ENCODE results near the gene GRK5.

The GRK5 gene

DNA sequence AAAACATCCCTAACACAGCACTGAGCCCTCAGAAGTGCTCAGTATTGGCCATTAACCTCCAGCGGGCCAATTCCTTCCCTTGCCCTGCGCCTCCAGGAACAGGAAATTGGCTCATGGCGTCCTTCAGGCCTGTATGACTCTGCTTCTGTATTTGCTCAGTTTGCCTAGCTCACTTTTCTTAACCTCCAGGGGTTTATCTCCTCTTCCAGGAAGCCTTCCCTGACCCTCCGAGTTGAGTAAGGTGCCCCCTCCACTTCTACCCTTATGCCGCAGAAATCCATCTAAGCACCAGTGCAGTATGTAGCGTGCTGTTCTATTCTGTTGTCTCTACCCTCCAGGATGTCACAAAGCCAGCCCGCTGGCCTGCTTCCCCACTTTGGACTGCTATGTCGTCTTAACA is 40.8 kb upstream of the GRK5 start:
- DNase-seq (ENCODE audit: low read depth) = peak; percentile 53
- H3K4me3 ChIP-seq (ENCODE audit: low read depth, low read length) = peak overlapping the region; percentile 64
- TF ChIP-seq, protein P1, sequence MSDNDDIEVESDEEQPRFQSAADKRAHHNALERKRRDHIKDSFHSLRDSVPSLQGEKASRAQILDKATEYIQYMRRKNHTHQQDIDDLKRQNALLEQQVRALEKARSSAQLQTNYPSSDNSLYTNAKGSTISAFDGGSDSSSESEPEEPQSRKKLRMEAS (IDR thresholded peaks at IDR 0.05; ENCODE audit: low read depth, low read length) = 0 out of 2 replicates have a peak, but pooled peaks have one; percentile 5
- TF ChIP-seq CTCF (IDR thresholded peaks at IDR 0.05; ENCODE audit: low read depth, low read length) (no peak), MYC (IDR thresholded peaks at IDR 0.05; ENCODE audit: low read depth, low read length) (no peak), POLR2A (IDR thresholded peaks at IDR 0.05; ENCODE audit: extremely low read depth, insufficient read length) (no peak)

DNA sequence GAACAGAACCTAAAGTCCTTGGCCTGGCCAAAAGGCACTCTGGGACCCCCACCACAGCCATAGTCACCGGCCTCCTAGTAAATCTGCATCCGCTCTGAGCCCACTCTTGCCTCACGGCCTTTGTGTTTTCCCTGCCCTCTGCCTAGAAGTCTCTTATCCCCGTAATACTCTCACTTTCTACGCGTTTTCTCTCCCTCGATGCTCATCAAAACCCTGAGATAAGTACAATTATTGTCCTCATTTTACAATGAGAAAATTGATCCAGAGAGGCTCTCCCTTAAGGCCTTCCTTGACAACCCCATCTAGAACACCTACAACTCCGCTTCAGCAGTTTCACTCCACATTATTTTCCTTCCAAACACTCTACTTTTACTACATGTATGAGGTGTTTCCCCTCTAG is 40.3 kb upstream of the GRK5 start:
- no peak overlapping the region for H3K4me3 ChIP-seq (ENCODE audit: low read depth, low read length)
- DNase-seq (ENCODE audit: low read depth) = no peak
- TF ChIP-seq MYC (IDR thresholded peaks at IDR 0.05; ENCODE audit: low read depth, low read length) (no peak), POLR2A (IDR thresholded peaks at IDR 0.05; ENCODE audit: extremely low read depth, insufficient read length) (no peak), CTCF (IDR thresholded peaks at IDR 0.05; ENCODE audit: low read depth, low read length) (no peak)
- TF ChIP-seq, protein P1 (IDR thresholded peaks at IDR 0.05; ENCODE audit: low read depth, low read length) = no peak

GRCh38 chr10:119174109-119174508 is 33.3 kb upstream of the GRK5 start:
- no peak for TF ChIP-seq POLR2A (IDR thresholded peaks at IDR 0.05; ENCODE audit: extremely low read depth, insufficient read length)
- TF ChIP-seq, protein P1 (IDR thresholded peaks at IDR 0.05; ENCODE audit: low read depth, low read length) = no peak
- TF ChIP-seq MYC (IDR thresholded peaks at IDR 0.05; ENCODE audit: low read depth, low read length) = no peak
- no peak for TF ChIP-seq CTCF (IDR thresholded peaks at IDR 0.05; ENCODE audit: low read depth, low read length)
- DNase-seq (ENCODE audit: low read depth) = no peak
- no peak overlapping the region for H3K4me3 ChIP-seq (ENCODE audit: low read depth, low read length)

GRCh38 chr10:119176166-119176565 is 31.2 kb upstream of the GRK5 start:
- DNase-seq (ENCODE audit: low read depth) = peak; percentile 34
- TF ChIP-seq, protein P1 (IDR thresholded peaks at IDR 0.05; ENCODE audit: low read depth, low read length) = no peak
- no peak for TF ChIP-seq MYC (IDR thresholded peaks at IDR 0.05; ENCODE audit: low read depth, low read length)
- TF ChIP-seq POLR2A (IDR thresholded peaks at IDR 0.05; ENCODE audit: extremely low read depth, insufficient read length) = no peak
- TF ChIP-seq CTCF (IDR thresholded peaks at IDR 0.05; ENCODE audit: low read depth, low read length) = no peak
- H3K4me3 ChIP-seq (ENCODE audit: low read depth, low read length) = peak overlapping the region; percentile 100

- no peak for DNase-seq (ENCODE audit: low read depth)
- peak overlapping the region; percentile 100 for H3K4me3 ChIP-seq (ENCODE audit: low read depth, low read length)
- TF ChIP-seq MYC (IDR thresholded peaks at IDR 0.05; ENCODE audit: low read depth, low read length) = no peak
- no peak for TF ChIP-seq POLR2A (IDR thresholded peaks at IDR 0.05; ENCODE audit: extremely low read depth, insufficient read length)
- TF ChIP-seq, protein P1 (IDR thresholded peaks at IDR 0.05; ENCODE audit: low read depth, low read length) = no peak
- no peak for TF ChIP-seq CTCF (IDR thresholded peaks at IDR 0.05; ENCODE audit: low read depth, low read length)
These were observed 29.5 kb upstream of the GRK5 start for GRCh38 chr10:119177708-119178371.
